GM18517 (cell line): ENCODE measurements around the gene TRANK1.
"Not testable (repeated sequence)": the region's sequence is repeated elsewhere in the genome, so short reads cannot be mapped to it uniquely, and the experiment has no call there.

Experiments used
- ATAC-seq: cut with Tn5 transposase; IDR thresholded peaks from one replicate; pipeline ENCODE4 v1.9.1; 2021; ENCODE audit warnings: mild to moderate bottlenecking, moderate library complexity; ENCODE audit not compliant: unreplicated experiment

TRANK1 gene

DNA sequence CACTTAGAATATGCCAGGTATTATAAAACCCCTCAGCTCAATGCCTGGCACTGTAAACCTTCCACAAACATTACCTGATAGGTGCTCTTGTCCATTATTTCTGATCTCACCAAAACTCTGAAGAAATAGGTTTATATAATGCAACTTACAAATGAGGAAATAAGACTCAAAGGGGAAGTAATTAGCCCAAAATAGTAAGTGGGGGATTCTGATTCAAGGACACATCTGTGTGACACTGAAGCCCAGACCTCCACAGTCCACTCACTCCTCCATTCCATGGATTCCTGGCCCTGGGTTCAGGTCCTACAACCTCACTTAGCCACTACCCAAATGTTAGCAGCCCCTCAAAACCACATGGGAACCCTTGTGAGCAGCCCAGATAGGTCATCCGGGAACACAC, 49.9 kb downstream of the TRANK1 start:
- ATAC-seq: no peak

DNA sequence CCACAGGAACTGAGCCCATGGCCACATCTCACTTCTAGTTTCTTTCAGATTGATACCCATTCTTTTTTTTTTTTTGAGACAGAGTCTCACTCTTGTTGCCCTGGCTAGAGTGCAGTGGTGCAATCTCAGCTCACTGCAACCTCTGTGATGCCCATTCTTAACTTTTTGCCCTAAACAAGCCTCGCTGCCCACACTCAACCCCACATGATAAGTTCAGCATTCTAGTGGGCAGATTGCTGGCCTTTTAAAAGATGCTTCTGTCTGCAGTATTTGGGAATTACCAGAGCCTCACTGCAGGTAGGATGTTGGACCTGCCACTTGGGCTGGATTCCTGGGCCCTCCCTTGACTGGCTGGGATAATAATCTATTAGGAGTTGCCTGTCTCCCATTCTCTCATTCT, 51.0 kb downstream of the TRANK1 start:
- ATAC-seq: no peak

DNA sequence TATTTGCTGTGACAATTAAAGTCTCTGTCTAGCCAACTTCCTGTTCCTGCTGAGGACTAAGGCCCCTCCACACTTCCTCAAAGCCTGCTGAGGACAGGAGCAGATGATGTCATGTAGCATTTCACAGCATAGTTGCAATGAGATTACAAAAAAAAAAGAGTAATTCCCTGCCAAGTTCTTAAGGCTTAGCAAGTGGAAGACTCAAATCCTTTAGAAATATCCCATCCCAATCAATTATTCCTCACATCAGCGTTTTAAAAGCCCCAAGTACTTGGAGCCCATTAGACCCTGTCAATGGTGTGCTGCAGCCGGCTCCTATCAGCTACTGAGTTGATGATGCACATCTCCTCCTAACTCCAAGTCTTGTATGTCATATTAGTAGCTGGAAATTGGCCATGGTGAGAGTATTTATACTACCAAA, 51.7 kb downstream of the TRANK1 start:
- ATAC-seq: peak; percentile 50

DNA sequence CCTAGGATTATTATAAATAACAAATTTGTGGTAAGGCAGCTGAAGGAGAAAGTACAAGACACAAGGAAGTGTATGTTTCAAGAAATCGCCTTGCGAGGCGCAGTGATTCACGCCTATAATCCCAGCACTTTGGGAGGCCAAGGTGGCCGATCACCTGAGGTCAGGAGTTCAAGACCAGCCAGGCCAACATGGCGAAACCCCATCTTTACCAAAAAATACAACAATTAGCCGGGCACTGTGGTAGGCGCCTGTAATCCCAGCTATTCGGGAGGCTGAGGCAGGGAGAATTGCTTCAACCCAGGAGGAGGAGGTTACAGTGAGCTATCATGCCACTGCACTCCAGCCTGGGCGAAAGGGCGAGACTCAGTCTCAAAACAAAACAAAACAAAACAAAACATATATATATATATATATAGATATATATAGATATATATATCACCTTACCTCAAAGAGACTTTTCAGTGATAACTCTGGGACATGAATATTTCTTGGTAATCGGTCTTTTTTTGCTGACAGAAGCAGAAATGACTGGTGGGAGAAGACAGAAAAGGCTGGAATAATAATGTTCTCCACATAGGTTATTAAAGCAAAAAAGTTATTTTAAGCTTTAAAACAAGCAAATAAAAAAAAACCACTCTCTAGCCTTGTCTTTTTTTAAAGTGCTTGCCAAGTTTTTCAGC, 52.3 kb downstream of the TRANK1 start:
- ATAC-seq: no peak

DNA sequence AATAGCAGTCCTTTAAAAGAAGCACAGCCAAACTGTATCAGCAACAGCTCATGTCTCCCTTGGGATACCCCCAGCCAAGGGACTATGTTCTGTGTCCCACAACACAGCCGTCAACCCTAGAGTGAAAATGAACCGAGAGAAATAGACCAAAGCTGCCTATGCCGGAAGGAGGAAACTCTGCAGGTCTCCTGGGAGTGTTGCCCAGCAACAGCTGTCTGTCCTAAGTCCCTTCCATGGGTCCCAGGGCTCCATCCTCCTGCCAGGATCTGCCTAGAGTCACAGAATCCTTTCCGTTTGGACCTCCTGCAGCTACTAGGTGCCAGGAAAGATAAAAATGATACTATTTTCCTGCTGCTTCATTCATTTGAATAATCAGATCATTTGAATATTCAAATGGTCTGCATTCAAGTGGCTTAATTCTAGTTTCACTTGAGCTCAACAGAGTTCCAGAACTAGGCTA, 53.1 kb downstream of the TRANK1 start:
- ATAC-seq: peak; percentile 73

DNA sequence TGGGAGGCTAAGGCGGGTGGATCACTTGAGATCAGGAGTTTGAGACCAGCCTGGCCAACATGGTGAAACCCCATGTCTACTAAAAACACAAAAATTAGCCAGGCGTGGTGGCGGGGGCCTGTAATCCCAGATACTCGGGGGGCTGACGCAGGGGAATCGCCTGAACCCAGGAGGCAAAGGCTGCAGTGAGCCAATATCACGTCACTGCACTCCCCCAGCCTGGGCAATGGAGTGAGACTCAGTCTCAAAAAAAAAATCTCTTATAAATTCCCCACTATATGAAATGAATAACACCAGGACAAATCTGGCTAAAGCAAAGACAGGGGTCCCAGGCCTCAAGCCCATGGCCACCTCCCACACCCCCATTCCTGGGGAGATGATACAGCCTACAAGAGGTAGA, 53.8 kb downstream of the TRANK1 start:
- ATAC-seq: not testable (repeated sequence)

DNA sequence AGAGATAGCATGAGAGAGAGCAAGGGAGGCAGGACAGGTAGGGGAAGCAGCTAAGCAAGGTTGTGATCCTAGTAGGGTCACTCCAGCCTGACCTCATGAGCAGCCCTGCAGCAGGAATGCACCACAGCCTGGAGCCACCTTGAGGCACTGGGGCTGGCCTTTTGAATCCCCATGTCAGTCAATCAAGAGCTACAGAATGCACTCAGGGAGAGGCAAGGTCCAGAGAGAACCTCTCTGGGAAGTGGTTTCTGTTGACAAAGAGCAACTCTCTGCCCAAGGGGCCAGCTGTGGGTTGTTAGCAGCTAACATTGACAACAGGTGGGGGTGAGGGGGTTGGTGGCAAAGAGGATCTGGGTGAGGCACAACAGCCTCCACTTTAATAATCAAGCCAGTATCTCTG, 54.6 kb downstream of the TRANK1 start:
- ATAC-seq: no peak

DNA sequence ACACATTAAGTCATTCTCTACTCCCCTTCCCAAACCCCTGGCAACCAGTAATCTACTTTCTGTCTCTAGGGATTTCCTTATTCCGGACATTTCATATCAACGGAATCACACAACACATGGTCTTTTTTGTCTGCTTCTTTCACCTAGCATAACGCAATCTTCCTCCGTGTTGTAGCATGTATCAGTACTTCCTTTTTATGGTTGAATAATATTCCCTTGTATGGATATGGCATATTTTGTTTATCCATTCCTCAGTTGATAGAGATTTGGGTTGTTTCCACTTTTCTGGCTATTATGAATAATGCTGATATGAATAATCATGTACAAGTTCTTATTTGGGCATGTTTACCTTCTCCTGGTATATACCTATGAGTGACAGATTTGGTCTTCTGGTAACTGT, 63.1 kb downstream of the TRANK1 start:
- no peak for ATAC-seq

DNA sequence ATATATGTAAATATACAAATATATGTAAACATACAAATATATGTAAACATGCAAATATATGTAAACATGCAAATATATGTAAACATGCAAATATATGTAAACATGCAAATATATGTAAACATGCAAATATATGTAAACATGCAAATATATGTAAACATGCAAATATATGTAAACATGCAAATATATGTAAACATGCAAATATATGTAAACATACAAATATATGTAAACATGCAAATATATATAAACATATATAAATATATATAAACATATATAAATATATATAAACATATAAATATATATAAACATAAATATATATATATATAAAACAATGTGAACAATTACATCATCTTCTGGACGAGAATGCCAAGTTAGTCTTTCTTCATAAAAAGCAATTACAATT, 65.0 kb downstream of the TRANK1 start:
- not testable (repeated sequence) for ATAC-seq

DNA sequence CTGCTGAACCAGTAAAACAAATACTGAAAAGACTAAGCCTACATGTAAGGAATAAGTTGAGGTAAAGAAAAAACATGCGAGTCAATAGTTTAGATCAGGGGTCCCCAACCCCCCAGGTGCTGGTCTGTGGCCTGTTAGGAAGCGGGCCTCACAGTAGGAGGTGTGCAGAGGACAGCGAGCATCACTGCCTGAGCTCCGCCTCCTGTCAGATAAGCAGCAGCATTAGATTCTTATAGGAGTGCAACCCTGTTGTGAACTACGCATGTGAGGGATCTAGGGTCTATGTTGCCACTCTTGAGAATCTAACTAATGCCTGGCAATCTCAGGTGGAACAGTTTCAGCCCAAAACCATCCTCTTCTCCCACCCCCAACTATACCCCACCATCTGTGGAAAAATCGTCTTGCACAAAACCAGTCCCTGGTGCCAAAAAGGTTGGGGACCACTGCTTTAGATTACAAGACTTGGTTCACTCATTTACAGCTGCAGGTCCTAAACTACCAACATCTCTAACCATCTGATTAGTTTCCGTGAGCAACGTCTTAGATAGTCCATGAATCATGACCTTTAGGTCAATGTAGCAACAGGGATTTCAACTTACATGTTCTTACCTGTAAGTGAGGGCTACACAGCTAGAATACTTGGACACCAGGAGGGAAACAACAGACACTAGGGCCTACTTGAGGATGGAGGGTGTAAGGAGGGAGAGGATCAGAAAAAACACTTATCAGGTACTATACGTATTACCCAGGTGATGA, 66.7 kb downstream of the TRANK1 start:
- ATAC-seq: no peak

DNA sequence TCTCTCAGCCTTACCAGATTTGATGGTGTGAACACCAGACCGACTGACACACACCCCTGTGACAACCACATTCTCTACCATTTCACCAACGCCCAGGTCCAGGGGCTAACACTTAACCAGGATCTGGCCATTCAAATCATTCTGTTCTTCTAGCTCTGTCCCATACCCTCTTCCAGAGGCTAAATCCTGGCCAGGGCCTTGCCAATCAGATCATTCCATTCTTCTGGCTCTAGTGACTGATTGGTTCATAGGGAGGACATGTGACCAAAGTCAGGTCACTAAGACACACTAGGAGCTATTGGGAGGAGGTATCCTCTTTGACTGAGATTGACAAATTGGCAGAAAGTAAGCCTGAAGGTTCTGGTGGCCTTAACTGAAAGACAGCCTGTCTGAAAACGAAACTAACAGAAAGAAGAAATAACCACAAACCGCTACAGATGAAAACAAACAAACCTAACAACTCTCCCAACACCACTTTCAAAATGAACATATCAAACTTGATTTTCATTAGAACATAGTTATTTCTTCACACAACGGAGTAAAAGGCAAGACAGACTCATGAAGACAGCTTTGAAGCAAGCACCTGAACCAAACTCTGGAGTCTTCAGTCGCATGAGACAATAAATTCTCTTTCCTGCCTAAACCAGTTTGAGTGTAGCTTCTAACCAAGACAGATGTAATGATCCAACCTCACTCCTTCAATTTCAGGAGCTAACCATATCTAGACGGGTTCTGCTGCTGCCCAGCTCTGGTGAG, 68.5 kb downstream of the TRANK1 start:
- peak; percentile 99 for ATAC-seq

DNA sequence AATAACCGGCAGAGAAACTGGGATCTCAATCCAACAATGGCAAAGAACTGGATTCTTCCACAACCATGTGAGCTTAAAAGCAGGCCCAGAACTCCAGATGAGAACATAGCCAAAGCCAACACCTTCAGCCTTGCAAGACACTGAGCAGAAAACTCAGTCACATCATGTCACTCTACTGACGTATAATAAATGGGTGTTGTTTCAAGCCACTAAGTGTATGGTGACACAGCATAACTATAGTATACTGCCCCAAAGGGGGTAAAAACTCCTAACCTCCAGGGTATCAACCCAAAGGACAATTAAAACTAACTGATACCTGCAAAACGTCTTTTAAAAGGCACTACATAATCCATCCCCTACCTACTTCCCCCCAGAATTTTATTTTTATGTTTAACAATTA, 69.5 kb downstream of the TRANK1 start:
- ATAC-seq: no peak

DNA sequence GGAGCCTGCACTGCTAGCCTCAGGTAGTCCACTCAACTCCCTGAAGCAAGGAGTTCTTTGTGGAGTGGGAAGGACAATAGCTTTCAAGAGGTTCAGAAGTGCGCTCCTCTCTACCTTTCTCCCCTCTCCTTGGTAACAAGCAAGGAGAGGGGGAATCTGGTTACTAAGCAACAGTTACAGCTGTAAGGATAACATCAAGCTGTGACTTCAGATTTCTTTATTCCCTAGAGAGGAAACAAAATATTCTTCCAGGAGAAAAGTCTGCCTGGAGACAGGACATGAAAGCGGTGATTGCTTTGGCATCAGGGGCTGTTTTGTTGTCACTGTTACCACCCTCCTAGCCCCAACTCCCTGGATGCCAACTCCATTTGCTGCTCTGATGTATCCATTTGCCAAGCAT, 70.4 kb downstream of the TRANK1 start:
- ATAC-seq: no peak

DNA sequence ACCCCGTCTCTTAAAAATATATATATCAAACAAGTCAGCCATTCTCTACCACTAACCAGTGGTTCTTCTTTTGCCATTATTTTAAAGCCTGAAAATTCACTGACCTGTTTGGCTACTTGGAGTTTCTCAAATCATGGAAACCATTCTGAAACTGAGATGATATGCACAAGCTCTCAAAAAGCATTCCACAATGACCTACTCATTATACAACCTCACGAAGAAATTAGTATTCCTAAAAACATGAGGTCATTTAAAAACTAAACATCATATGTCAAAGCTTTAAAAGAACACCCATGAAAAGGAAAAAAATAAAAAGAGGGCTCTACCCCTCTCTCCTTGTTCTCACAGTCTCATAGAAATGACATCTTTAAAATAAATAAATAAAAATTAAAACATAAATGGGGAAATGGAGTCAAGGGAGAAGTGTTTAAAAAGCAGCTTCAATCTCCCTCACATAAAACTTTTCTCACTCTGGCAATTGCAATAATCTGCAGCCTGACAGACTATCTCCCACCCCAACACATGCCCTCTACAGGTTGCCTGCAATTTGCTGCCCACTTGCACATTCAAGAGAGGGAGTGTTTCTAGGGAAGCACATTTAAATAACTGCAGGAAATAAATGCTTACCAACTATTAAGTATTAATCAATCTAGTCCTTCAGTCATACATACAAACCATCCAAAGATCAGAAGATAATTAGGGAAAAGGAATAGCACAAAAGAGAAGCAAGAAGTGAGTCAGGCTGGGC, 73.3 kb downstream of the TRANK1 start:
- no peak for ATAC-seq

DNA sequence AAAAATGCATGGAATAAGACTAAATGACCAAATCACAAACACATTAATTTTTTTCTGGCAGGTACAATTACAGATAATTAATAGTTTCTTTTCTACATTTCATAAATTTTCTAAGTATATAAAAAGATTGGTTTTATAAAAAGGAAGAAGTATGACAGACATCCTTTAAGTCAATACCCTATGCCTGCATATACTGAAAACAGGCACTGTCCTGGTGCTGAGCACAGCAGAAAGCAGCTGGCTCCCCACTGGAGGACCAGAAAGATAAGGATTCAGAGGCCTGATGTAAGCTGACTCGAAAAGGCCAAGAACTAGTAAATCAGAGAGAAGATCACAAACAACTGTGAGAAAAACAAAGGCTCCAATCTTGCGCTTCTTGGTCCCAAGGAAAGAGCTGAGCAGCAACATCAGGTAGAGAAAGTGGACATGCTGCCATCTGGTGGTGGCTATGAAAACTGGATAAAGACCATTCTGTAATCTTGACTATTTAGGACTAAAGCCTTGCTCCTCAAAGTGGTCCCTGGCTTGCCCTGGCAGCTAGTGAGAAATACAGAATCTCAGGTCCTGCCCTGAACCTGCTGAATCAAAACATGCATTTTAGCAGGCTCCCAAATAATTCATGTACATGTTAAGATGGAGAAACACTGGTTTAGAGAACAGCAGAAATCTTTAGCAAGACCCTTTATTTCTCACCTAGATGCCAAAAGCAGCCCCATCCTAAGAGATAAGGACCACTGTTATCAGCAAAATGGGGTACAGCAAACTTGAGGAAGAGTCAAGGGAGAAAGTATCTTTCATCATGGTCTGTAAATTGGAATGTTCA, 76.0 kb downstream of the TRANK1 start:
- ATAC-seq: peak; percentile 90

DNA sequence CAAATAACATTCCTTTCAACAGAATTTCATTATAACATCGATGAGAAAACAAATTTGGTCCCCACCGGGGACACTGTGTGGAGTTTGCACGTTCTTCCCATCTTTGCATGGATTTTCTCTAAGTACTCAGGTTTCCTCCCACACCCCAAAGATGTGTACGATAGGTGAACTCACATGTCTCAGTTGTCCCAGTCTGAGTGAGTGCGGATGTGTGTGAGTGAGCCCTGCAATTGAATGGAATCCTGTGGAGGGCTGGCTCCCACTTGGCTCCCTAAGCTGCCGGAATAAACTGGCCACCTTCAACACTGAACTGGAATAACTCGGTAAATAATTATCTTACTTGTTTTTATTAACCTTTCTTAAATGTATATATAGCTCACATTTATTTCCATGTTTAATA, 77.0 kb downstream of the TRANK1 start:
- ATAC-seq: no peak

DNA sequence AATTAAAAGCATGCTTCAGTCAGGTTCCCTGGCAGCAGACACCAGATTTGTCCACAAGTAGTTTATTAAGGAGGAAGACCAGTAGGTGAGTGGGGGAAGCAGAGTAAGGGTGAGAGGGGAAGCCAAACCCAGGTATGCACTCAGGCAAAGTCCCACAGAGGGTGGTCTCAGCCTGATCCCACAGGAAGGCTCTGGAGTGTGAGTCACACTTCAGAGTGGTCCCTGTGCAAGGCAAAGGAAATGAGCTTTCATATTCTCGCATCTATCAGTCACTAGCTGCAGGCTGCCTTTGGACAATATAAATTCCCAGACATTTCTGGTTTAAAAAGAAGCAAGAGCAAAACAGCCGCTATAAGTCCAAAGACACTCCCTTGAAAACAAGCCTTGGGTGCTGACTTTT, 78.5 kb downstream of the TRANK1 start:
- ATAC-seq: no peak

DNA sequence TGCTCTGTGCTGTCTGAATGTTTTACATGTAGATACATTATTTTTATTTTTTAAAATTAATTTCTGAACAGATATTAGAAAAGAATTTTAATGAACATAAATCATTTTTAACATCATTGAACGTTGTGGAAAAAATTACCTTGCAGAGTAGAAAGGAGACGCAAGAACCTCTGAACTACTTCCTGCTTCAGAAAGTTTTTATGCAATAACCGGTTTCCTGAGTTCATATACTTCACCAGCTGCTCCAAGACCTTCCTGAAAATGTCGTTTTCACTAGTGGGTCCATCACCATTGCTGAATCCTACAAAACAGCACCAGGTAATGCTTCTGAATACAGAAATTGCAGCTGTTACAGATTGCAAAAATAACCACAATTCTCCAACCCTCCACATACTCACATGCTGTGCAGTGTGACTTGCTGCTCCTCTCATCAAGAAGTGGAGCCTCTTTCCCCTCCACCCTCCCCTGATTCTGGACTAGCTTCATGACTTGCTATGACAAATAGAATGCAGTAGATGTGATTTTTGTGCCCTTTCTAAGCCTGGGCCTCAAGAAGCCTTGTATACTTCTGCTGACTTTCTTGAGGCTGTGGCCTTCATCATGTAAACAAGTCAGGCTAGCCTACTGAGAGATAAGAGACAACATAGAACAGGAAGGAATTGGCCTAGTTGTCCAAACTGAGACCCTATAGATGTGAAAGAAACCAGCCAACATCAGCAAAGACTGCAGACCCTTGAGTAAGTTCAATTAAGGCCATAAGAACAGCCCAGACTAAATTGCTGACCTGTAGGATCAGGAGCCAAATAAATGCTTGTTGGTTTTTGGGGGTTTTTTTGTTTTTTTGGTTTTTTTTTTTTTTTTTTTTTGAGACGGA, 80.4 kb downstream of the TRANK1 start:
- no peak for ATAC-seq

DNA sequence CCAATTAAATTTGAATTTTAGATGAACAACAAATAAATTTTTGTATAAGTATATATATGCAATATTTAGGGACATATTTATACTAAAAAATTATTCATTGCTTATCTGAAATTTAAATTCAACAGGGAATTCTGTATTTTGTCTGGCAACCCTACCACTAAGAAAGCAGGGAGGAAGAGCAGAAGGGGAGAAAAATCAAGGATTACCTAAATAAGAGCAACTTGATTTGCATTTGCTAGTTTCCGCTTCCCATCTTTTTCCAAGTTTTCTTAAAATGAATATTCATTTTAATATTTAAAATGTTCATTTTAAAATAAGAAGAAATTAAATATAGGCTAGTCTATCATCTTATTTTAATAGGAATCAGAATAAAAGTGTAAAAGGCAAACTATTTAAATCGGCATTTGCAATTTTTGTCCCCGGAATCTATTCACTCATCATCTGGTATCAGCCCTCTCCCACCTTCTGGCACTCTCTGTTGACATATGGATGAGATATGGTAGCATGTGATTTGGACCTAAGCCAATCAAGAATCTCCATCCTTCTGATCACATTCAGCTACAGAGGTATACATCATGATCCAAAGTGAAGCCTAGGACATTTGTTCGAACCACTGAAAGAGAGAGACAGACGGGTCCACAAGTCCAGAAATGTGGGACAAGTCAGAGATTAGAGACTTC, 82.6 kb downstream of the TRANK1 start:
- no peak for ATAC-seq
